PC-3 (cell line): Measurements from ENCODE around the gene NCAPH2. TPM values are rescaled to one million over a fixed set of nuclear protein-coding genes. Genes with fewer than 3 reads are reported as not detected.

Source experiments
- ATAC-seq: fragments of 200-7000 bp; cut with Tn5 transposase; 2 replicates; pipeline ENCODE4 v1.9.1; 2020; ENCODE audit warnings: mild to moderate bottlenecking, moderate library complexity
- BruUV-seq: library from RNA; stranded (reverse); fragments of 400-500 nt; replicated peaks from 2 replicates; lab custom pipeline; 2021; lab: Mats Ljungman, UMichigan
- CTCF ChIA-PET: fragments of 300-600 bp; sonication (Branson Sonifier 250); formaldehyde crosslinking; loops from one replicate; lab custom pipeline; 2022; ENCODE audit warnings: antibody characterized with exemption; lab: Charles Lee
- POLR2A ChIA-PET: fragments of 300-600 bp; sonication (Branson Sonifier 250); formaldehyde crosslinking; loops from one replicate; lab custom pipeline; 2022; ENCODE audit warnings: antibody characterized with exemption; ENCODE audit not compliant: unreplicated experiment; lab: Charles Lee
- DNase-seq: peaks from one replicate; pipeline ENCODE4 v3.0.0-alpha.2; 2015
- H2AFZ ChIP-seq: fragments of 300-600 bp; sonication (generic); 2 replicates; pipeline ENCODE4 v1.6.0; 2016; ENCODE audit warnings: antibody characterized with exemption, low read length
- H3F3A ChIP-seq: fragments of 300-600 bp; sonication (generic); one replicate; pipeline ENCODE4 v1.6.0; 2017; ENCODE audit warnings: antibody characterized with exemption, low read length, control low read depth, mild to moderate bottlenecking; ENCODE audit not compliant: unreplicated experiment
- H3K27ac ChIP-seq: fragments of 300-600 bp; sonication (generic); 2 replicates; pipeline ENCODE4 v1.5.1; 2016; ENCODE audit warnings: mild to moderate bottlenecking, low read length
- H3K27me3 ChIP-seq: fragments of 300-600 bp; sonication (generic); 2 replicates; pipeline ENCODE4 v1.6.1; 2016; ENCODE audit warnings: low read length, mixed read lengths
- H3K36me3 ChIP-seq: fragments of 300-600 bp; sonication (generic); 2 replicates; pipeline ENCODE4 v1.6.1; 2016; ENCODE audit warnings: low read depth, mixed run types, low read length, mixed read lengths
- H3K4me1 ChIP-seq: fragments of 300-600 bp; sonication (generic); 2 replicates; pipeline ENCODE4 v1.5.1; 2016; ENCODE audit warnings: low read length; ENCODE audit not compliant: insufficient read depth
- H3K4me2 ChIP-seq: fragments of 300-600 bp; sonication (generic); 2 replicates; pipeline ENCODE4 v1.6.0; 2016; ENCODE audit warnings: low read length
- H3K4me3 ChIP-seq: fragments of 300-600 bp; sonication (generic); 2 replicates; pipeline ENCODE4 v1.5.1; 2016; ENCODE audit warnings: mild to moderate bottlenecking, low read length, mixed read lengths
- H3K79me2 ChIP-seq: fragments of 300-600 bp; sonication (generic); 2 replicates; pipeline ENCODE4 v1.6.1; 2017; ENCODE audit warnings: low read length, mixed read lengths
- H3K9ac ChIP-seq: fragments of 300-600 bp; sonication (generic); 2 replicates; pipeline ENCODE4 v1.6.0; 2016; ENCODE audit warnings: mild to moderate bottlenecking, low read length
- H3K9me2 ChIP-seq: fragments of 300-600 bp; sonication (generic); replicated peaks from 2 replicates; pipeline ENCODE4 v1.6.1; 2016; ENCODE audit warnings: mixed run types, low read length, mixed read lengths
- H3K9me3 ChIP-seq: fragments of 300-600 bp; sonication (generic); 2 replicates; pipeline ENCODE4 v1.6.1; 2016; ENCODE audit warnings: low read length, mixed read lengths
- H4K20me1 ChIP-seq: fragments of 300-600 bp; sonication (generic); 2 replicates; pipeline ENCODE4 v1.6.1; 2016; ENCODE audit warnings: low read length, mixed read lengths
- CTCF ChIP-seq: fragments of 300-600 bp; sonication (generic); conservative IDR thresholded peaks from 2 replicates; pipeline ENCODE4 v1.5.1; 2017; ENCODE audit warnings: antibody characterized with exemption, low read depth, mild to moderate bottlenecking, low read length
- EZH2 ChIP-seq: fragments of 300-600 bp; sonication (generic); IDR thresholded peaks from one replicate; pipeline ENCODE4 v1.6.1; 2017; ENCODE audit warnings: antibody characterized with exemption, mild to moderate bottlenecking, low read length; ENCODE audit not compliant: unreplicated experiment
- EZH2phosphoT487 ChIP-seq: fragments of 300-600 bp; sonication (generic); IDR thresholded peaks from 2 replicates; pipeline ENCODE4 v1.6.1; 2018; ENCODE audit warnings: mild to moderate bottlenecking, antibody characterized with exemption, low read length, borderline replicate concordance
- intact Hi-C: fragments of 100-400 bp; cut with micrococcal nuclease; formaldehyde crosslinking; loops from 2 replicates; pipeline ENCODE4 v1.9.0; 2023
- total RNA-seq: library from RNA; depleted of rRNA; stranded (reverse); fragments of >200 nt; gene quantifications from 2 replicates; pipeline ENCODE4 v1.2.3, GENCODE V29; 2014

Gene NCAPH2
- total RNA-seq, 1 experiment from 2014 or later: 75.4 TPM

GRCh38 chr22:50473855-50474671 is 34.0 kb upstream of the NCAPH2 start:
- CTCF ChIA-PET: interaction anchor here (1.0 kb wide), 1 partner anchor 34 kb away, joined by 5 read pairs; the partner anchor contains the start of genes LMF2 and NCAPH2
- peaks cover 32% of the 10 kb centered on the region for H3K4me1 ChIP-seq
- H3F3A ChIP-seq: no peaks in the 10 kb centered on the region
- H3K79me2 ChIP-seq: peaks cover 52% of the 10 kb centered on the region
- no peaks in the 10 kb centered on the region; the same call in 1 of the 2 replicates for H3K36me3 ChIP-seq
- intact Hi-C loops: no loop called here
- DNase-seq (peak; percentile 10), ATAC-seq (peak; percentile 41)
- no peak overlapping the region for H3K27ac ChIP-seq
- H3K9ac ChIP-seq: peak overlapping the region; percentile 80
- peak overlapping the region; percentile 84 for H3K4me3 ChIP-seq
- H3K4me2 ChIP-seq: peak overlapping the region; percentile 96
- BruUV-seq: TSS peak; percentile 35
- peaks cover 43% of the 10 kb centered on the region for H4K20me1 ChIP-seq
- no peaks in the 10 kb centered on the region for H3K9me3 ChIP-seq
- POLR2A ChIA-PET: interaction anchor here (0.6 kb wide), 1 partner anchor 36 kb away, joined by 4 read pairs; no protein-coding TSS in a partner anchor
- TF ChIP-seq EZH2 (no peak), CTCF (no peak), EZH2phosphoT487 (no peak)
- no peaks in the 10 kb centered on the region for H3K27me3 ChIP-seq
- H2AFZ ChIP-seq: no peak overlapping the region
- H3K9me2 ChIP-seq: no peaks in the 10 kb centered on the region

GRCh38 chr22:50474710-50475651 is 33.0 kb upstream of the NCAPH2 start, which contains the start of gene SBF1:
Gene SBF1, minus strand, starts transcription at chr22:50475035. Its CDS starts 195 bp downstream, at chr22:50474840.
- Histone ChIP-seq H2AFZ (peak within 1 kb of the TSS; percentile 80), H4K20me1 (peaks cover 37% of the 10 kb centered on the region), H3K4me2 (peak within 1 kb of the TSS; percentile 96), H3K4me1 (peaks cover 28% of the 10 kb centered on the region), H3K27ac (no peak within 1 kb of the TSS), H3K4me3 (peak within 1 kb of the TSS; percentile 84), H3K9me3 (no peaks in the 10 kb centered on the region), H3K79me2 (peaks cover 43% of the 10 kb centered on the region), H3K9me2 (no peaks in the 10 kb centered on the region), H3K9ac (peak within 1 kb of the TSS; percentile 80), H3F3A (no peaks in the 10 kb centered on the region), H3K36me3 (no peaks in the 10 kb centered on the region; the same call in 1 of the 2 replicates), H3K27me3 (no peaks in the 10 kb centered on the region)
- DNase-seq: peak; percentile 87
- ATAC-seq: peak; percentile 91
- ChIA-PET CTCF (interaction anchor here (0.6 kb wide), 1 partner anchor 145 kb away, joined by 12 read pairs; no protein-coding TSS in a partner anchor), POLR2A (no interaction called here)
- intact Hi-C loops: no loop called here
- TF ChIP-seq EZH2 (no peak), EZH2phosphoT487 (no peak), CTCF (no peak)
- TSS peak; percentile 96 for BruUV-seq
